Fibroblast of pulmonary artery (primary cell): Measurements from ENCODE around the gene NDUFA5.

Experiments
- DNase-seq: peaks from one replicate; pipeline ENCODE4 v3.0.0-alpha.2; 2010; ENCODE audit warnings: low read depth
- H3K4me3 ChIP-seq: replicated peaks from 2 replicates; pipeline ENCODE4 v1.5.1; 2011; ENCODE audit warnings: low read depth, mild to moderate bottlenecking, control low read depth, low read length, moderate library complexity
- TF ChIP-seq, protein P1 (sequence below): IDR thresholded peaks from 2 replicates; pipeline ENCODE4 v1.5.1; 2011; ENCODE audit warnings: mild to moderate bottlenecking, control low read depth, low read length, inconsistent platforms; ENCODE audit errors: missing control alignments

NDUFA5 gene

DNA sequence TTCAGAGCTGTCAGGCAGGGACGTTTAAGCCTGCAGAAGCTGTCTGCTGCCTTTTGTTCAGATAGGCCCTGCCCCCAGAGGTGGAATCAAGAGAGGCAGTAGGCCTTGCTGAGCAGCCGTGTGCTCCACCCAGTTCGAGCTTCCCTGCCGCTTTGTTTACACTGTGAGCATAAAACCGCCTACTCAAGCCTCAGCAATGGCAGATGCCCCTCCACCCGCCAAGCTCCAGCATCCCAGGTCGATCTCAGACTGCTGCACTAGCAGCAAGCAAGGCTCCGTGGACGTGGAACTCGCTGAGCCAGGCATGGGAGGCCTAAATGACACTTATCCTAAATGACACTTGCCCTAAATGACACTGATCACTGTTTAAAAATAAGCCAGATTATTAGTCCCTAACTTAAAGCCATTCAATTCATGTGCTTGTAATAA, 37.2 kb upstream of the NDUFA5 start:
- TF ChIP-seq, protein P1, sequence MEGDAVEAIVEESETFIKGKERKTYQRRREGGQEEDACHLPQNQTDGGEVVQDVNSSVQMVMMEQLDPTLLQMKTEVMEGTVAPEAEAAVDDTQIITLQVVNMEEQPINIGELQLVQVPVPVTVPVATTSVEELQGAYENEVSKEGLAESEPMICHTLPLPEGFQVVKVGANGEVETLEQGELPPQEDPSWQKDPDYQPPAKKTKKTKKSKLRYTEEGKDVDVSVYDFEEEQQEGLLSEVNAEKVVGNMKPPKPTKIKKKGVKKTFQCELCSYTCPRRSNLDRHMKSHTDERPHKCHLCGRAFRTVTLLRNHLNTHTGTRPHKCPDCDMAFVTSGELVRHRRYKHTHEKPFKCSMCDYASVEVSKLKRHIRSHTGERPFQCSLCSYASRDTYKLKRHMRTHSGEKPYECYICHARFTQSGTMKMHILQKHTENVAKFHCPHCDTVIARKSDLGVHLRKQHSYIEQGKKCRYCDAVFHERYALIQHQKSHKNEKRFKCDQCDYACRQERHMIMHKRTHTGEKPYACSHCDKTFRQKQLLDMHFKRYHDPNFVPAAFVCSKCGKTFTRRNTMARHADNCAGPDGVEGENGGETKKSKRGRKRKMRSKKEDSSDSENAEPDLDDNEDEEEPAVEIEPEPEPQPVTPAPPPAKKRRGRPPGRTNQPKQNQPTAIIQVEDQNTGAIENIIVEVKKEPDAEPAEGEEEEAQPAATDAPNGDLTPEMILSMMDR, result no peak
- no peak for DNase-seq
- no peak overlapping the region for H3K4me3 ChIP-seq

DNA sequence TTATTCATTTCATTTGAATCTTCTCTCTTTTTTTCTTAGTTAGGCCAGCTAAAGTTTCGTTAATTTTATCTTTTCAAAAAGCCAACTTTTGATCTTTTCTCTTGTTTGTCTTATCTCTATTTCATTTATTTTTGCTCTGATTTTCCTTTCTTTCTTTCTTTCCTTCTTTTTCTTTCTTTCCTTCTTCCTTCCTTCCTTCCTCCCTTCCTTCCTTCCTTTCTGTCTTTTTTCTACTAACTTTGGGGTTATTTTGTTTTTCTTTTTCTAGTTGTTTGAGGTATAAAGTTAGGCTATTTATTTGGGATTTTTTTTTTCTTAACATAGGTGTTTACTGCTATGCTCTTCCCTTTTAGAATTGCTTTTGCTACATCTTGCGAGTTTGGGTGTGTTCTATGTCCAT, 30.8 kb upstream of the NDUFA5 start:
- no peak for DNase-seq
- TF ChIP-seq, protein P1, result no peak
- H3K4me3 ChIP-seq, result no peak overlapping the region

- TF ChIP-seq, protein P1, result no peak
- no peak for DNase-seq
- no peak overlapping the region for H3K4me3 ChIP-seq
Measured at GRCh38 chr7:123583821-123584220, 26.2 kb upstream of the NDUFA5 start.

- no peak overlapping the region for H3K4me3 ChIP-seq
- TF ChIP-seq, protein P1, result no peak
- DNase-seq, result no peak
Measured at GRCh38 chr7:123581162-123581459, 23.5 kb upstream of the NDUFA5 start.

- TF ChIP-seq, protein P1, result peak; percentile 99
- peak; percentile 77 for DNase-seq
- H3K4me3 ChIP-seq, result no peak overlapping the region
Measured at GRCh38 chr7:123580406-123581161, 23.0 kb upstream of the NDUFA5 start.

DNA sequence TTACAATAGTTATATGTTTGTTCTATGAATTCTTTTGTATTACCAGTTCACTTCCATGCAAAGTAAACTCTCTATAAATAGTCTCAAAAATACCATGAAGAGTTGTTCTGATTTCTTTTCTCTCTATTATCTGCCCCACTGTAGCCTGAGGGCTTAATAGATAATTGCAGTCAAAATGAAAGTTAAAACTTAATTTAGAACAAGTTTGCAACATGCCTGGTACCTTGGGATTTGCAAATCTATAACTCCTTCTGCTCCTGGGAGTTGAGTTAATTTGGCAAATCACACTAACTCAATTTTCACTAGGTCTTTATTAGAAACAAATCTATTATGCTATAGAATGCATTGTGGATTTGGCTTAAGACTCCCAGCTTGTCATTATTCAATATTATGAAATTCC, 21.8 kb upstream of the NDUFA5 start:
- TF ChIP-seq, protein P1, result no peak
- no peak overlapping the region for H3K4me3 ChIP-seq
- DNase-seq, result no peak

- peak; percentile 21 for DNase-seq
- no peak overlapping the region for H3K4me3 ChIP-seq
Measured at GRCh38 chr7:123573896-123574467, 16.4 kb upstream of the NDUFA5 start.

More at GRCh38 chr7:123573896-123574467, 16.4 kb upstream of the NDUFA5 start:
- TF ChIP-seq, protein P1, result no peak
